Cardiac muscle cell (in vitro differentiated cells and primary cell): ENCODE data around the gene MIPOL1. TPM values are rescaled to one million over a fixed set of nuclear protein-coding genes. Genes with fewer than 3 reads are reported as not detected.

Source experiments
- DNase-seq, 2 donors: peaks; one replicate each; pipeline versions ENCODE4 v3.0.0 to v3.0.0-alpha.2; 2010 to 2017; ENCODE audit warnings: low read depth in 1 of 2, low spot score in 1 of 2
- H3K27ac ChIP-seq: fragments of 200-600 bp; sonication (generic); 2 replicates; pipeline ENCODE4 v1.5.1; 2016
- H3K27me3 ChIP-seq: fragments of 200-600 bp; sonication (generic); 2 replicates; pipeline ENCODE4 v1.6.0; 2016; ENCODE audit warnings: control low read depth
- H3K36me3 ChIP-seq: fragments of 200-600 bp; sonication (generic); 2 replicates; pipeline ENCODE4 v1.5.1; 2016; ENCODE audit warnings: control low read depth
- H3K4me1 ChIP-seq: fragments of 200-600 bp; sonication (generic); 2 replicates; pipeline ENCODE4 v1.8.1; 2017; ENCODE audit warnings: low read depth, mild to moderate bottlenecking, mixed run types
- H3K4me3 ChIP-seq: fragments of 200-600 bp; sonication (generic); 2 replicates; pipeline ENCODE4 v1.5.1; 2016; ENCODE audit warnings: mild to moderate bottlenecking
- H3K9me3 ChIP-seq: fragments of 200-600 bp; sonication (generic); 2 replicates; pipeline ENCODE4 v1.5.1; 2017; ENCODE audit warnings: low read depth, mild to moderate bottlenecking, control low read depth
- CTCF ChIP-seq: IDR thresholded peaks from 2 replicates; pipeline ENCODE4 v1.5.1; 2012; ENCODE audit warnings: low read depth, mild to moderate bottlenecking, low read length
- polyA plus RNA-seq: library from polyadenylated mRNA; unstranded; fragments of >200 nt; fragmentation: Nextera tagmentation; extraction: Ambion mirVana; gene quantifications from 2 replicates; pipeline ENCODE4 v1.2.1, GENCODE V29; 2016
- total RNA-seq: library from RNA; depleted of rRNA; stranded (reverse); fragments of >200 nt; gene quantifications from 2 replicates; pipeline ENCODE4 v1.2.3, GENCODE V29; 2016

The MIPOL1 gene
- total and polyA plus RNA-seq, 2 experiments from 2014 or later = 7.3 to 8.4 TPM

- Histone ChIP-seq H3K9me3 (no peaks in the 10 kb centered on the region), H3K27ac (no peak overlapping the region), H3K4me1 (no peaks in the 10 kb centered on the region), H3K36me3 (no peaks in the 10 kb centered on the region), H3K4me3 (no peak overlapping the region), H3K27me3 (no peaks in the 10 kb centered on the region)
- DNase-seq = no peak
- no peak for TF ChIP-seq CTCF
Observed at GRCh38 chr14:37480446-37481290, 282.9 kb downstream of the MIPOL1 start.

GRCh38 chr14:37482428-37482827 is 284.7 kb downstream of the MIPOL1 start:
- Histone ChIP-seq H3K9me3 (no peaks in the 10 kb centered on the region), H3K27me3 (no peaks in the 10 kb centered on the region), H3K4me1 (no peaks in the 10 kb centered on the region), H3K36me3 (no peaks in the 10 kb centered on the region), H3K4me3 (no peak overlapping the region), H3K27ac (no peak overlapping the region)
- TF ChIP-seq CTCF = no peak
- DNase-seq = no peak

GRCh38 chr14:37483672-37484071 is 285.9 kb downstream of the MIPOL1 start:
- no peak for DNase-seq

GRCh38 chr14:37490607-37491006 is 292.9 kb downstream of the MIPOL1 start:
- DNase-seq = no peak
- no peak for TF ChIP-seq CTCF
- Histone ChIP-seq H3K27ac (no peak overlapping the region), H3K4me1 (no peaks in the 10 kb centered on the region), H3K4me3 (no peak overlapping the region), H3K27me3 (no peaks in the 10 kb centered on the region), H3K36me3 (no peaks in the 10 kb centered on the region), H3K9me3 (no peaks in the 10 kb centered on the region)

More at GRCh38 chr14:37483672-37484071, 285.9 kb downstream of the MIPOL1 start:
- Histone ChIP-seq H3K27ac (no peak overlapping the region), H3K4me3 (no peak overlapping the region), H3K4me1 (no peaks in the 10 kb centered on the region), H3K9me3 (no peaks in the 10 kb centered on the region), H3K36me3 (no peaks in the 10 kb centered on the region), H3K27me3 (no peaks in the 10 kb centered on the region)
- no peak for TF ChIP-seq CTCF

- Histone ChIP-seq H3K4me1 (no peaks in the 10 kb centered on the region), H3K9me3 (no peaks in the 10 kb centered on the region), H3K27ac (no peak overlapping the region), H3K4me3 (no peak overlapping the region), H3K36me3 (no peaks in the 10 kb centered on the region), H3K27me3 (no peaks in the 10 kb centered on the region)
- no peak for TF ChIP-seq CTCF
- DNase-seq = no peak
Observed at GRCh38 chr14:37491076-37491475, 293.3 kb downstream of the MIPOL1 start.
